HCT116 (cell line): ENCODE results near the gene FRY. TPM values are rescaled to one million over a fixed set of nuclear protein-coding genes. Genes with fewer than 3 reads are reported as not detected.

ENCODE experiments used
- ATAC-seq: fragments of 200-7000 bp; cut with Tn5 transposase; 2 replicates; pipeline ENCODE4 v1.9.1; 2020; ENCODE audit warnings: mild to moderate bottlenecking, moderate library complexity
- BruUV-seq: library from RNA; stranded (reverse); fragments of 400-500 nt; replicated peaks from 2 replicates; lab custom pipeline; 2021; lab: Mats Ljungman, UMichigan
- CTCF ChIA-PET: fragments of 300-600 bp; sonication (Branson Sonifier 250); formaldehyde crosslinking; loops from one replicate; lab custom pipeline; 2021; ENCODE audit warnings: antibody characterized with exemption; lab: Charles Lee
- POLR2A ChIA-PET: fragments of 300-600, 350-600 bp; sonication (Branson Sonifier 250); formaldehyde crosslinking; loops from one replicate; lab custom pipeline; 2021; ENCODE audit warnings: antibody characterized with exemption; lab: Charles Lee
- RAD21 ChIA-PET, 2 experiments: fragments of 300-600 bp; sonication (Branson Sonifier 250); formaldehyde crosslinking; loops; one replicate each; lab custom pipeline; 2023; ENCODE audit warnings: low total read pairs in 2 of 2; ENCODE audit not compliant: uncharacterized antibody in 2 of 2, unreplicated experiment in 2 of 2, low non-redundant PET in 1 of 2; lab: Charles Lee
- DNase-seq: peaks from one replicate; pipeline ENCODE4 v3.0.0-alpha.2; 2010; ENCODE audit warnings: low read depth, low spot score
- H2AFZ ChIP-seq: fragments of 200-600 bp; shearing (Covaris generic), sonication (generic); 2 replicates; pipeline ENCODE4 v1.6.1; 2017; ENCODE audit warnings: low read depth, mixed run types, mixed read lengths, antibody characterized with exemption, low read length; ENCODE audit not compliant: poor library complexity, severe bottlenecking
- H3K27ac ChIP-seq: 2 replicates; pipeline ENCODE4 v1.5.1; 2012; ENCODE audit warnings: low read depth, low read length
- H3K27me3 ChIP-seq: fragments of 200-600 bp; sonication (generic); 2 replicates; pipeline ENCODE4 v1.6.1; 2016; ENCODE audit warnings: mixed run types, low read length, mixed read lengths; ENCODE audit not compliant: insufficient read depth
- H3K36me3 ChIP-seq, 2 experiments: fragments of 200-500 bp in 1 of 2; fragments of 200-600 bp in 1 of 2; sonication (Bioruptor generic) in 1 of 2; sonication (generic) in 1 of 2; 2 replicates each; pipeline versions ENCODE4 v1.5.1 to v1.6.1; 2014 to 2016; ENCODE audit warnings: low read length in 2 of 2, inconsistent platforms in 1 of 2, mixed read lengths in 1 of 2, mixed run types in 1 of 2; ENCODE audit not compliant: insufficient read depth in 2 of 2, control insufficient read depth in 1 of 2
- H3K4me1 ChIP-seq, 2 experiments: fragments of 200-600 bp in 1 of 2; sonication (generic) in 1 of 2; 2 replicates each; pipeline versions ENCODE4 v1.5.1 to v1.6.1; 2012 to 2017; ENCODE audit warnings: low read length in 2 of 2, inconsistent platforms in 1 of 2, mild to moderate bottlenecking in 1 of 2, mixed read lengths in 1 of 2, mixed run types in 1 of 2, moderate library complexity in 1 of 2; ENCODE audit not compliant: insufficient read depth in 2 of 2, control insufficient read depth in 1 of 2
- H3K4me2 ChIP-seq: fragments of 200-600 bp; sonication (generic); 2 replicates; pipeline ENCODE4 v1.6.1; 2017; ENCODE audit warnings: mixed run types, low read length, mixed read lengths
- H3K4me3 ChIP-seq, 2 experiments: fragments of 200-600 bp in 1 of 2; sonication (generic) in 1 of 2; replicated peaks in 1 of 2; 2 replicates each; pipeline ENCODE4 v1.5.1; 2011 to 2016; ENCODE audit warnings: low read length in 2 of 2, control low read depth in 1 of 2, low read depth in 1 of 2, mild to moderate bottlenecking in 1 of 2, mixed read lengths in 1 of 2, mixed run types in 1 of 2
- H3K79me2 ChIP-seq: fragments of 200-600 bp; sonication (generic); 2 replicates; pipeline ENCODE4 v1.6.1; 2017; ENCODE audit warnings: mild to moderate bottlenecking, mixed run types, low read length, moderate library complexity, mixed read lengths; ENCODE audit not compliant: insufficient read depth
- H3K9ac ChIP-seq: fragments of 200-600 bp; sonication (generic); 2 replicates; pipeline ENCODE4 v1.6.1; 2016; ENCODE audit warnings: low read length, mixed read lengths
- H3K9me2 ChIP-seq: fragments of 200-600 bp; sonication (generic), shearing (Covaris generic); 2 replicates; pipeline ENCODE4 v1.6.1; 2017; ENCODE audit warnings: mixed run types, mild to moderate bottlenecking, moderate library complexity; ENCODE audit not compliant: insufficient read depth
- H3K9me3 ChIP-seq, 2 experiments: fragments of 200-500 bp in 1 of 2; fragments of 200-600 bp in 1 of 2; sonication (Bioruptor generic) in 1 of 2; sonication (generic) in 1 of 2; 2 replicates each; pipeline ENCODE4 v1.6.1; 2014 to 2017; ENCODE audit warnings: low read length in 2 of 2, mixed read lengths in 2 of 2, inconsistent platforms in 1 of 2, low read depth in 1 of 2, mild to moderate bottlenecking in 1 of 2, mixed run types in 1 of 2, moderate library complexity in 1 of 2; ENCODE audit not compliant: control insufficient read depth in 1 of 2, insufficient read depth in 1 of 2
- H4K20me1 ChIP-seq: fragments of 200-600 bp; sonication (generic), shearing (Covaris generic); 2 replicates; pipeline ENCODE4 v1.6.1; 2017; ENCODE audit warnings: mixed run types, mild to moderate bottlenecking, moderate library complexity; ENCODE audit not compliant: insufficient read depth
- CBX3 ChIP-seq: IDR thresholded peaks from 2 replicates; pipeline ENCODE4 v1.6.1; 2012; ENCODE audit warnings: low read depth
- EGR1 ChIP-seq: IDR thresholded peaks from 2 replicates; pipeline ENCODE4 v1.6.1; 2012; ENCODE audit warnings: low read depth
- ELF1 ChIP-seq: IDR thresholded peaks from 2 replicates; pipeline ENCODE4 v1.6.1; 2012; ENCODE audit warnings: low read depth, borderline replicate concordance
- EZH2 ChIP-seq: fragments of 200-600 bp; sonication (generic); IDR thresholded peaks from 2 replicates; pipeline ENCODE4 v1.6.1; 2017; ENCODE audit warnings: antibody characterized with exemption, mixed run types
- FOSL1 ChIP-seq: IDR thresholded peaks from 2 replicates; pipeline ENCODE4 v1.6.1; 2012; ENCODE audit warnings: low read depth
- JUND ChIP-seq: IDR thresholded peaks from 2 replicates; pipeline ENCODE4 v1.6.1; 2012
- POLR2A ChIP-seq: IDR thresholded peaks from 2 replicates; pipeline ENCODE4 v1.7.0; 2011; ENCODE audit warnings: borderline replicate concordance; ENCODE audit not compliant: insufficient read depth, insufficient read length; ENCODE audit errors: extremely low read depth
- RAD21 ChIP-seq: IDR thresholded peaks from 2 replicates; pipeline ENCODE4 v1.6.1; 2012; ENCODE audit warnings: low read depth, mild to moderate bottlenecking
- SP1 ChIP-seq: IDR thresholded peaks from 2 replicates; pipeline ENCODE4 v1.6.1; 2012; ENCODE audit warnings: low read depth
- SRF ChIP-seq: IDR thresholded peaks from 2 replicates; pipeline ENCODE4 v1.6.1; 2012; ENCODE audit warnings: low read depth
- TCF7L2 ChIP-seq: IDR thresholded peaks from 2 replicates; pipeline ENCODE4 v1.7.0; 2011; ENCODE audit warnings: borderline replicate concordance, inconsistent platforms; ENCODE audit not compliant: insufficient read depth, insufficient read length; ENCODE audit errors: extremely low read depth
- YY1 ChIP-seq: IDR thresholded peaks from 2 replicates; pipeline ENCODE4 v1.6.1; 2011; ENCODE audit warnings: low read length, low read depth, moderate library complexity, mild to moderate bottlenecking; ENCODE audit not compliant: insufficient replicate concordance; ENCODE audit errors: extremely low read depth
- intact Hi-C: fragments of 100-400 bp; cut with micrococcal nuclease; formaldehyde crosslinking; loops from 2 replicates; pipeline ENCODE4 v1.10.0; 2022
- total RNA-seq: library from RNA; stranded (reverse); gene quantifications from one replicate; pipeline ENCODE4 v1.2.1, GENCODE V29; 2021; ENCODE audit not compliant: unreplicated experiment
- TF ChIP-seq, protein P1 (sequence below): IDR thresholded peaks from 2 replicates; pipeline ENCODE4 v1.6.1; 2012
- TF ChIP-seq, protein P2 (sequence below): IDR thresholded peaks from 2 replicates; pipeline ENCODE4 v1.6.1; 2011; ENCODE audit warnings: mild to moderate bottlenecking, low read length, moderate library complexity; ENCODE audit not compliant: insufficient replicate concordance; ENCODE audit errors: extremely low read depth
- TF ChIP-seq, protein P3 (sequence below), 3 experiments: fragments of 200-600 bp in 1 of 3; sonication (generic) in 1 of 3; IDR thresholded peaks in 2 of 3; conservative IDR thresholded peaks in 1 of 3; 2 replicates each; pipeline ENCODE4 v1.5.1; 2012 to 2017; ENCODE audit warnings: low read depth in 2 of 3, low read length in 2 of 3, antibody characterized with exemption in 1 of 3, borderline replicate concordance in 1 of 3, control low read depth in 1 of 3, mild to moderate bottlenecking in 1 of 3, mixed read lengths in 1 of 3, mixed run types in 1 of 3, moderate library complexity in 1 of 3; ENCODE audit not compliant: insufficient read depth in 1 of 3

FRY gene
- total RNA-seq, 1 experiment from 2014 or later: 1.4 TPM

DNA sequence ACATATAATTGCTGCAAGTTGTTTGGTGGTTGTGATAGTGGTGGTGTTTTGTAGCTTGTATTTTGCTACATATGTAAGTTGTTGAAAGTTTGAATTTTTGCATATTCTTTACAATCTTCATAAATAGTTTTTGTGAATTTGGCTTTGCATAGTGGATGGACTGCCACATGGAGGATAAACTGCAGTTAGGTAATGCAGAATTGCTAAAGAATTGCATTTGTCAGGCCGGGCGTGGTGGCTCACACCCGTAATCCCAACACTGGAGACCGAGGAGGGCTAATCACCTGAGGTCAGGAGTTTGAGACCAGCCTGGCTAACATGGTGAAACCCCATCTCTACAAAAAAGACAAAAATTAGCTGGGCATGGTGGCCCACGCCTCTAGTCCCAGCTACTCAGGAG is 171.6 kb downstream of the FRY start (continued):
- TF ChIP-seq, protein P1, sequence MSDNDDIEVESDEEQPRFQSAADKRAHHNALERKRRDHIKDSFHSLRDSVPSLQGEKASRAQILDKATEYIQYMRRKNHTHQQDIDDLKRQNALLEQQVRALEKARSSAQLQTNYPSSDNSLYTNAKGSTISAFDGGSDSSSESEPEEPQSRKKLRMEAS: no peak
- no peak for TF ChIP-seq SP1
- TF ChIP-seq, protein P2, sequence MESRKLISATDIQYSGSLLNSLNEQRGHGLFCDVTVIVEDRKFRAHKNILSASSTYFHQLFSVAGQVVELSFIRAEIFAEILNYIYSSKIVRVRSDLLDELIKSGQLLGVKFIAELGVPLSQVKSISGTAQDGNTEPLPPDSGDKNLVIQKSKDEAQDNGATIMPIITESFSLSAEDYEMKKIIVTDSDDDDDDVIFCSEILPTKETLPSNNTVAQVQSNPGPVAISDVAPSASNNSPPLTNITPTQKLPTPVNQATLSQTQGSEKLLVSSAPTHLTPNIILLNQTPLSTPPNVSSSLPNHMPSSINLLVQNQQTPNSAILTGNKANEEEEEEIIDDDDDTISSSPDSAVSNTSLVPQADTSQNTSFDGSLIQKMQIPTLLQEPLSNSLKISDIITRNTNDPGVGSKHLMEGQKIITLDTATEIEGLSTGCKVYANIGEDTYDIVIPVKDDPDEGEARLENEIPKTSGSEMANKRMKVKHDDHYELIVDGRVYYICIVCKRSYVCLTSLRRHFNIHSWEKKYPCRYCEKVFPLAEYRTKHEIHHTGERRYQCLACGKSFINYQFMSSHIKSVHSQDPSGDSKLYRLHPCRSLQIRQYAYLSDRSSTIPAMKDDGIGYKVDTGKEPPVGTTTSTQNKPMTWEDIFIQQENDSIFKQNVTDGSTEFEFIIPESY: no peak
- TF ChIP-seq, protein P3, sequence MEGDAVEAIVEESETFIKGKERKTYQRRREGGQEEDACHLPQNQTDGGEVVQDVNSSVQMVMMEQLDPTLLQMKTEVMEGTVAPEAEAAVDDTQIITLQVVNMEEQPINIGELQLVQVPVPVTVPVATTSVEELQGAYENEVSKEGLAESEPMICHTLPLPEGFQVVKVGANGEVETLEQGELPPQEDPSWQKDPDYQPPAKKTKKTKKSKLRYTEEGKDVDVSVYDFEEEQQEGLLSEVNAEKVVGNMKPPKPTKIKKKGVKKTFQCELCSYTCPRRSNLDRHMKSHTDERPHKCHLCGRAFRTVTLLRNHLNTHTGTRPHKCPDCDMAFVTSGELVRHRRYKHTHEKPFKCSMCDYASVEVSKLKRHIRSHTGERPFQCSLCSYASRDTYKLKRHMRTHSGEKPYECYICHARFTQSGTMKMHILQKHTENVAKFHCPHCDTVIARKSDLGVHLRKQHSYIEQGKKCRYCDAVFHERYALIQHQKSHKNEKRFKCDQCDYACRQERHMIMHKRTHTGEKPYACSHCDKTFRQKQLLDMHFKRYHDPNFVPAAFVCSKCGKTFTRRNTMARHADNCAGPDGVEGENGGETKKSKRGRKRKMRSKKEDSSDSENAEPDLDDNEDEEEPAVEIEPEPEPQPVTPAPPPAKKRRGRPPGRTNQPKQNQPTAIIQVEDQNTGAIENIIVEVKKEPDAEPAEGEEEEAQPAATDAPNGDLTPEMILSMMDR (IDR thresholded peaks at IDR 0.05 in 2 of 3, conservative IDR thresholded peaks at IDR 0.05 in 1 of 3; ENCODE audit: borderline replicate concordance in 1 of 3, insufficient read depth in 1 of 3, low read depth in 2 of 3, low read length in 2 of 3): no peak
- no peak for TF ChIP-seq EGR1

DNA sequence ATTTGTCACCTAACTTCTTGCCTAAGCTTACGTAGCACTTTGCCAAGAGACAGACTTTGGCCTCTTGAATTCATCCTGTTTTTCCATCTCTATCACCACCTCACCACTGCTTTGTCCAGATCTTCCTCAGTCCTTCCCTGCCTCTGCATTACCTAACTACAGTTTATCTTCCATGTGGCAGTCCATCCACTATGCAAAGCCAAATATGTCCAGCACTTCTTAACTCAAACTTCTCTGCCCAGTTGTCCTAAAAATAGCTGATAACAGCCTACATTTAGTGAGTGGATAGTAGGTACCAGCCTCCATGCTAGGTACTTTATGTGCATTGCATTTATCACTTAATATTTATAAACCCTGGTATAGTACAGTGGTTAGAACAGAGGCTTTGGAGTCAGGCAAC is 172.2 kb downstream of the FRY start:
- Histone ChIP-seq H3K27me3 (no peaks in the 10 kb centered on the region), H3K9ac (no peak overlapping the region), H3K79me2 (no peaks in the 10 kb centered on the region), H3K4me2 (no peak overlapping the region)
- BruUV-seq: no TSS peak
- DNase-seq: no peak
- no peak for TF ChIP-seq ELF1
- no peak for TF ChIP-seq SRF
- no peak for TF ChIP-seq FOSL1
- TF ChIP-seq CBX3: no peak
- TF ChIP-seq EGR1: no peak
- TF ChIP-seq YY1: no peak
- TF ChIP-seq POLR2A: no peak
- no peak for TF ChIP-seq RAD21
- no peak for TF ChIP-seq EZH2
- TF ChIP-seq JUND: no peak
- TF ChIP-seq TCF7L2: no peak
- TF ChIP-seq, all 23 proteins: peak for 0
- intact Hi-C loops: no loop called here
- Histone ChIP-seq H3K4me3 (no peak overlapping the region), H3K4me1 (no peaks in the 10 kb centered on the region), H3K27ac (no peak overlapping the region), H2AFZ (no peak overlapping the region), H3K9me2 (no peaks in the 10 kb centered on the region), H4K20me1 (no peaks in the 10 kb centered on the region), H3K36me3 (no peaks in the 10 kb centered on the region), H3K9me3 (no peaks in the 10 kb centered on the region)
- ATAC-seq: no peak
- ChIA-PET RAD21 (no interaction called here), POLR2A (no interaction called here), CTCF (no interaction called here)
